Osteocyte (in vitro differentiated cells): ENCODE measurements around the gene STAG3. TPM values are rescaled to one million over a fixed set of nuclear protein-coding genes. Genes with fewer than 3 reads are reported as not detected.
A peak's percentile ranks its signal among the peaks of the same experiment; 100 is the strongest.

Experiments used
- DNase-seq: peaks from one replicate; pipeline ENCODE4 v3.0.0; 2021; ENCODE audit warnings: mixed read lengths; ENCODE audit not compliant: unreplicated experiment; ENCODE audit errors: extremely low spot score
- H3K27ac Mint-ChIP-seq: one replicate; pipeline ENCODE4 v1.8.0; 2021; ENCODE audit warnings: mild to moderate bottlenecking, mixed read lengths; ENCODE audit not compliant: unreplicated experiment
- H3K27me3 Mint-ChIP-seq: one replicate; pipeline ENCODE4 v1.8.0; 2021; ENCODE audit warnings: mixed read lengths; ENCODE audit not compliant: unreplicated experiment
- H3K36me3 Mint-ChIP-seq: one replicate; pipeline ENCODE4 v1.8.0; 2021; ENCODE audit warnings: mixed read lengths; ENCODE audit not compliant: unreplicated experiment
- H3K4me1 Mint-ChIP-seq: one replicate; pipeline ENCODE4 v1.8.0; 2021; ENCODE audit warnings: mixed read lengths; ENCODE audit not compliant: unreplicated experiment
- H3K4me3 Mint-ChIP-seq: one replicate; pipeline ENCODE4 v1.8.0; 2021; ENCODE audit warnings: mild to moderate bottlenecking, moderate library complexity, mixed read lengths; ENCODE audit not compliant: unreplicated experiment
- H3K9me3 Mint-ChIP-seq: one replicate; pipeline ENCODE4 v1.8.0; 2021; ENCODE audit warnings: mixed read lengths; ENCODE audit not compliant: unreplicated experiment
- total RNA-seq: library from RNA; stranded (reverse); gene quantifications from 2 replicates; pipeline ENCODE4 v1.2.1, GENCODE V29; 2021
- TF ChIP-seq, protein P1 (sequence below): fragments of 200-600 bp; sonication (generic); IDR thresholded peaks from 2 replicates; pipeline ENCODE4 v1.5.0; 2021; ENCODE audit warnings: antibody characterized with exemption, mild to moderate bottlenecking, moderate library complexity

Gene STAG3
- total RNA-seq, 1 donor from 2014 or later, result 1.5 TPM

DNA sequence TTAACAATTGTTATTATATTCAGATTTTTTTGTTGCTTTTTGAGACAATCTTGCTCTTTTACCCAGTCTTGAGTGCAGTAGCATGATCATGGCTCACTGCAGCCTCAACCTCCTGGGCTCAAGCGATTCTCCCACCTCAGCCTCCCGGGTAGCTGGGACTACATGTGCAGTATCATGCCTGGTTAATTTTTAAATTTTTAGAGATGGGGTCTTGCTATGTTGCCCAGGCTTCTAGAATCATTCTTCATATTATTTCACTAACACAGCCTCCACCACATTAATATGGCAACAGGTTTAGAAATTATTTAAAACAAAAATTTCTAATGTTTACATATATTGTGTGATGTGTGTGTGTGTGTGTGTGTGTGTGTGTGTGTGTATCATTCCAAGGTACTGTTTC is 30.4 kb upstream of the STAG3 start:
- no peaks in the 10 kb centered on the region for H3K9me3 Mint-ChIP-seq
- H3K4me3 Mint-ChIP-seq, result no peak overlapping the region
- no peaks in the 10 kb centered on the region for H3K27me3 Mint-ChIP-seq
- TF ChIP-seq, protein P1, sequence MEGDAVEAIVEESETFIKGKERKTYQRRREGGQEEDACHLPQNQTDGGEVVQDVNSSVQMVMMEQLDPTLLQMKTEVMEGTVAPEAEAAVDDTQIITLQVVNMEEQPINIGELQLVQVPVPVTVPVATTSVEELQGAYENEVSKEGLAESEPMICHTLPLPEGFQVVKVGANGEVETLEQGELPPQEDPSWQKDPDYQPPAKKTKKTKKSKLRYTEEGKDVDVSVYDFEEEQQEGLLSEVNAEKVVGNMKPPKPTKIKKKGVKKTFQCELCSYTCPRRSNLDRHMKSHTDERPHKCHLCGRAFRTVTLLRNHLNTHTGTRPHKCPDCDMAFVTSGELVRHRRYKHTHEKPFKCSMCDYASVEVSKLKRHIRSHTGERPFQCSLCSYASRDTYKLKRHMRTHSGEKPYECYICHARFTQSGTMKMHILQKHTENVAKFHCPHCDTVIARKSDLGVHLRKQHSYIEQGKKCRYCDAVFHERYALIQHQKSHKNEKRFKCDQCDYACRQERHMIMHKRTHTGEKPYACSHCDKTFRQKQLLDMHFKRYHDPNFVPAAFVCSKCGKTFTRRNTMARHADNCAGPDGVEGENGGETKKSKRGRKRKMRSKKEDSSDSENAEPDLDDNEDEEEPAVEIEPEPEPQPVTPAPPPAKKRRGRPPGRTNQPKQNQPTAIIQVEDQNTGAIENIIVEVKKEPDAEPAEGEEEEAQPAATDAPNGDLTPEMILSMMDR, result no peak
- peaks cover 18% of the 10 kb centered on the region for H3K4me1 Mint-ChIP-seq
- peaks cover 6% of the 10 kb centered on the region for H3K36me3 Mint-ChIP-seq
- no peak for DNase-seq
- no peak overlapping the region for H3K27ac Mint-ChIP-seq

DNA sequence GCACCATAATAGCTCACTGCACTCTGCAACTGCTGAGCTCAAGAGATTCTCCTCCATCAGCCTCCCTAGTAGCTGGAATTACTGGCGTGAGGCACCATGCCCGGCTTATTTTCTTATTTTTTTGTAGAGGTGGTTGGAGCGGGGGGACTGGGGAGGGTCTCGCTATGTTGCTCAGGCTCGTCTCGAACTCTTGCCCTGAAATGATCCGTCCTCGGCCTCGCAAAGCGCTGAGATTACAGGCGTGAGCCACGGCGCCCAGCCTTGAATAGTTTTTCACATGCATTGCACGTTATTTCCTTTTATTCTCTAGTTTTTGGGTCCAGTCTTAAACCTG is 29.5 kb upstream of the STAG3 start:
- Mint-ChIP-seq H3K36me3 (peaks cover 10% of the 10 kb centered on the region), H3K9me3 (no peaks in the 10 kb centered on the region), H3K4me3 (peak overlapping the region; percentile 99), H3K27ac (peak overlapping the region; percentile 94), H3K27me3 (no peaks in the 10 kb centered on the region), H3K4me1 (peaks cover 18% of the 10 kb centered on the region)
- no peak for DNase-seq
- TF ChIP-seq, protein P1, result no peak

DNA sequence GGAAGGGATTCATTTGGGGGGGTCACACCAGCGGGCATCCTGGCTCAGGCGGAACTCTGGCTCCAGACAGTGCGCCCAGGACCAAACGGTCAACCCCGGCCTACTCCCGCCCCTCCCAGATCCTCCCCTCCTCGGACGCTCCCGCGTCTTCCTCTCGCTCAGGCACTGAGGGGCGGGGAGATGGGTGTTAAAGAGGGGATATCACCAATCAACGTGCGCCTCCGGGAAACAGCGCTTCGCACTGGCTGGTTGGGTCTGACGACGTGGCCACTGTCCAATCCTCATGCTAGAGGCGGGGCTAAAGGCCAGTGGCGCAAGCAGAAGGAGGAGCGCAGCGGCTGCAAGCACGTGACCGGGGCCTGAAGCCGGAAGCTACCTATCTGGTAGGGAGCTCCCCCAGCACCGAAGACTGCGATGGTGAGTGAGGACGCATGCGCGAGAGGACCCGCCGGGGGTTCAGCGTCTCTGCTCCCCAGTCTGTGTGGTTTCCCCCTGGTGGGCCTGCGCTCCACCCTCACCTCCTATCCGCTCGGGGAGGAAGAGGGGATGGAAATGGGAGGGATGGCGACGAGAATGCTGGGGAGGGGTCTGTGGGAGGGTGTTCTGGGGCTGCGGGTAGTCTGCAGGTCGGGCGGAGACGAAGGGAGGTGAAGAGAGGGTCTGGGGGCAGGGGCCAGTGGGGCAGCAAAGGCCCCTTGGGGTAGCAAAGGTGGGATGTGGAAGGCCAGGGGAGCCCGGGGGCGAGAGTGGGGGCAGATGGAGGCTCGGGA is 29.0 kb upstream of the STAG3 start, which contains the start of gene LAMTOR4:
LAMTOR4 (plus strand) TSS at position 360 of the 770 bp plus-strand sequence; CDS start at position 415, 55 bp downstream.
- Mint-ChIP-seq H3K4me3 (peak within 1 kb of the TSS; percentile 99), H3K36me3 (peaks cover 10% of the 10 kb centered on the region), H3K27me3 (no peaks in the 10 kb centered on the region), H3K27ac (peak within 1 kb of the TSS; percentile 94), H3K4me1 (peaks cover 18% of the 10 kb centered on the region), H3K9me3 (no peaks in the 10 kb centered on the region)
- TF ChIP-seq, protein P1, result no peak
- DNase-seq, result peak; percentile 99

DNA sequence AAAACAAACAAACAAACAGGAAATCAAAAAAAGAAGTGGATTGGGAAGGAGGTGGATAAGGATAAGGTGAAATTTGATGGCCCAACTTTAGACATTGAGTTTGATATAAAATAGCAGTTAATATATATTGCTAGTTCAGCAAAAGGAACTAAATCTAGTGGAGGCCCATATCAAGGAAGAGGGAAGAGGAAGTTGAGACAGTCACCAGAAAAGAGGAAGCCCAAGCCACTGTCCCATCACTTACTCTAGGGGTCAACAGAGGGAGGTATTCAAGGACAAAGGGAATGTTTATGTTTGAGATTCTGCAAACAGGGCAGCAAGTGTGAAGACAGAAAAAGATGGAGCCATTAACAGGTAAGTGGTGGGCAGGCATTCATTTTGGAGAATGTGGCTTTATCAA is 25.3 kb upstream of the STAG3 start:
- Mint-ChIP-seq H3K27me3 (no peaks in the 10 kb centered on the region), H3K9me3 (no peaks in the 10 kb centered on the region), H3K4me3 (no peak overlapping the region), H3K36me3 (peaks cover 14% of the 10 kb centered on the region), H3K27ac (no peak overlapping the region), H3K4me1 (peaks cover 29% of the 10 kb centered on the region)
- TF ChIP-seq, protein P1, result no peak
- DNase-seq, result no peak

DNA sequence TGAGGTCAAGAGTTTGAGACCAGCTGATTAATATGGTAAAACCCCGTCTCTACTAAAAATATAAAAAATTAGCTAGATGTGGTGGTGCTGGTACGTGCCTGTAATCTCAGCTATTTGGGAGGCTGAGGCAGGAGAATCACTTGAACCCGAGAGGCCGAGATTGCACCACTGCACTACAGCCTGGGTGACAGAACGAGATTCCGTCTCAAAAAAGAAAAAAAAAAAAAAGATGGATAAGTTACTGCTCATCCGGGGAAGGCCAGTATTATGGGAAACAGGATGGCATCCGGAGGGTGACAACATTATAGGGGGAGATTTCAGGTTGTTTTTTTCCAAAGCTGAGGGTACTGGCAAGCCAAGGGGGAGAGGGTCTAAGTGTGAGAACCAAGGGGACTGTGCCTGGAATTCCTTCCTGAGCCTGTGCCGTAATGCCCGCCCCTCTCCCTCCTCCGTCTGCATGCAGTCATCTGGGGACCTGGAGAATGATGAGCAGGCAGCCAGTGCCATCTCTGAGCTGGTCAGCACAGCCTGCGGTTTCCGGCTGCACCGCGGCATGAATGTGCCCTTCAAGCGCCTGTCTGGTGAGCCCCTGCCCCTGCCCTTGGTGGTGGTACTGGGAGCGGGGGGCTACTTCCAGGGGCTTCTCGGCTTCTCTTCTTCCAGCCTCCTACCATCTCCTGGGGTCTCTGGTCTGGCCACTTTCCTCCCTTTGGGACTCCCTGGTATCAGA is 24.6 kb upstream of the STAG3 start:
- peak overlapping the region; percentile 31 for H3K27ac Mint-ChIP-seq
- no peak overlapping the region for H3K4me3 Mint-ChIP-seq
- TF ChIP-seq, protein P1, result no peak
- H3K9me3 Mint-ChIP-seq, result no peaks in the 10 kb centered on the region
- peaks cover 33% of the 10 kb centered on the region for H3K4me1 Mint-ChIP-seq
- no peak for DNase-seq
- H3K36me3 Mint-ChIP-seq, result peaks cover 14% of the 10 kb centered on the region
- no peaks in the 10 kb centered on the region for H3K27me3 Mint-ChIP-seq
